UCSD-AML1 (cell line): ENCODE data around the gene MARCHF9.

Experiments
- DNase-seq: peaks from one replicate; lab custom pipeline; 2025; ENCODE audit not compliant: unreplicated experiment; lab: John Stamatoyannopoulos, UW

MARCHF9 gene

GRCh38 chr12:57737467-57738460 lies 17.1 kb upstream of the MARCHF9 start:
- DNase-seq = no peak

DNA sequence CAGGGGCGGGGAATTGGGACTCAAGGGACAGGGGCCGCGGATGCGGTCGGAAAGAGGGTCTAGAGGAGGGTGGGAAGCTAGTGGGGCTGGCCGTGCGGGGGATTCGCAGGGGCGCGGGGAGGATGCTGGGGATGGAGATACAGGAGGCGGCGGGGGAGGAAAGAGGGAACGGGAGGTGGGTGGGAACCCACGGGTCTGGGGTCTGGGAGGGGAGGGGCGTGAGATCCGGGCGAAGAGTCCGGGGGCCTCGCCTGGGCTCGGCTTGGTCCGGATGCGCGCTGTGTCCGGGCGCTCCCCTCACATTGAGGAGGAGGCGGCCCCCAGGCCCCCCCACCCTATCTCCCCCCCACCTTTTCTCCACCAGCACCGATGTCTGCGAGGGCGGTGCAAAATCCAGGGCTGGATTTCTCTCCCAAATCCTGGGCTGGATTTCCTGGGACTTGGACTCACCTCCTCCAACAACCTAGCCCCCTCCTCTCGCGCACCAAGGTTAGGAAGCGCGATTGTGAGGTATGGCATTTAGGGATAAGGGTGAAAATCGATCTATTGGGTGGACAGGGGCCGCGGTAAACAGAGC lies 16.2 kb upstream of the MARCHF9 start, which contains the start of gene AGAP2:
TSS of gene AGAP2 (minus strand) at position 82 of the 577 bp plus-strand sequence. CDS start 496 bp downstream, outside the sequence.
- DNase-seq = no peak

GRCh38 chr12:57739387-57739786 lies 15.5 kb upstream of the MARCHF9 start:
- no peak for DNase-seq

GRCh38 chr12:57739914-57740538 lies 14.9 kb upstream of the MARCHF9 start:
- no peak for DNase-seq

DNA sequence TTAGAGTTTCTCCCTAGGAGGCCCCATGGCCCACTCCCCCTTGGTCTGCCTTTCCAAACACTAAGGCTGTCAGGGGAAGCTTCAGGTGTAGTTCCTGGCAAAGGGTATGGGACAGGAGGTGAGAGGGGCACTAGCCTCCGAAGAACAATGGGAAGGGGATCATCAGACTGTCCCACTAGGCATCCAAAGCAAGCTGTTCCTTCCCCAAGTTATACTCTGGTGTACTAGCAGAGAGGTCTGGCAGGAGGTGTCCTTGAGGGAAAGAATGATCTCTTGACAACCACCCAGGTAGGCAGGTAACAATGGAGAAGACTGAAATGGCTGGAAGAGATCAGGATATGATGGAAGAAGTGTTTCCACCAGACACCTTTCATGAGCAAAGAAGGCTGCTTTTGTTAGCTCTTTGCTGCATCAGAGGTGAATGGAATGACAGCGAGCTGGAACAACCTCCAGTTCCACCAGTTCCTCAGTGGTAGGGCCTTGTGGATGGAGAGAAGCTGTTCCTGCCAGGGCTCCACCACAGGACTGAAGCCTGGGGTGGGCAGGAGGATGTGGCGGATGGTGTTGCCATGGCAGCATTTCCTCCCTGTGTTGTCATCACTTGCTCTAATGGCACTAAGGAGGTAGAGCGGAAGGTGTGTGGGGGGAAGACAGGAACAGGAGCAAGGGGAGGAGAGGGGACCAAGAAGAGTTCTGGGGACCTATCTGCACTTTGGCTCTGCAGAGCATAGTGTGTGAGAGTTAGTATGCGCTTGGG lies 14.1 kb upstream of the MARCHF9 start:
- DNase-seq = peak; percentile 84

DNA sequence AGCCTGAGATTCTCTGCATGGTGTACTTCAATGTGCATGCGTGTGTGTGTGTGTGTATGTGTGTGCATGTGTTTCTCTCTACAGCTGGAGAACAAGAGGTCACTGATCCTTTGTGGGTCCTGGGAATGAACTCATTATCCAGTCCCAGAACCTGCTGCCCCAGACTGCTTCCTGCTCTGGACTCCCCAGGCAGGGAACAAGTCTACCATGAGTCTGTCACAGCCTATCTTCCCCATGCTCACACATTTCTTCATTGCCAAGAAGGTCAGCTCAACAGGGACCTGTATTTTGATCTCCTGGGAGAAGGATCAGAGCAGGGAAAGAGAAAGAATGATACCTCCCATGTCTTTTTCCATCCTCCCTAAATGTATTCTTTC lies 13.5 kb upstream of the MARCHF9 start:
- DNase-seq = no peak

- peak; percentile 77 for DNase-seq
These were observed 12.8 kb upstream of the MARCHF9 start for GRCh38 chr12:57741844-57742738.

DNA sequence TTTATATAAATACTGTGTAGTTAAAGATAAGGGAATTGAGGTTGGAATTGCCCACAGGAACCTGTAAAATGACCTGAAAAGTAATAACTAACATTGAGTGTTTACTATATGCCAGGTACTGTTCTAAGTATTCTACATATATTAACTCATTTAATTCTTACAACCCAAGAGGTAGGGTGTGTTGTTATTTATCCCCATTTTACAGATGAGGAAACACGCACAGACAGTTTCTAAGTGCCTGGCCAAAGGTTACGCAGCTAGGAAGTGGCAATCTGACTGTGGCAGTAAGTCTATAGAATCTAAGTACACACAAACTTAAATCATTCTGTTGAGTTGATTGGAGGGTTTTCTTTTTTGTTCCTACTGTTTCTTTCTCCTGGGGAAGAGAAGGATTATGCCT lies 11.1 kb upstream of the MARCHF9 start:
- no peak for DNase-seq

- peak; percentile 88 for DNase-seq
These were observed 10.6 kb upstream of the MARCHF9 start for GRCh38 chr12:57744194-57744776.

DNA sequence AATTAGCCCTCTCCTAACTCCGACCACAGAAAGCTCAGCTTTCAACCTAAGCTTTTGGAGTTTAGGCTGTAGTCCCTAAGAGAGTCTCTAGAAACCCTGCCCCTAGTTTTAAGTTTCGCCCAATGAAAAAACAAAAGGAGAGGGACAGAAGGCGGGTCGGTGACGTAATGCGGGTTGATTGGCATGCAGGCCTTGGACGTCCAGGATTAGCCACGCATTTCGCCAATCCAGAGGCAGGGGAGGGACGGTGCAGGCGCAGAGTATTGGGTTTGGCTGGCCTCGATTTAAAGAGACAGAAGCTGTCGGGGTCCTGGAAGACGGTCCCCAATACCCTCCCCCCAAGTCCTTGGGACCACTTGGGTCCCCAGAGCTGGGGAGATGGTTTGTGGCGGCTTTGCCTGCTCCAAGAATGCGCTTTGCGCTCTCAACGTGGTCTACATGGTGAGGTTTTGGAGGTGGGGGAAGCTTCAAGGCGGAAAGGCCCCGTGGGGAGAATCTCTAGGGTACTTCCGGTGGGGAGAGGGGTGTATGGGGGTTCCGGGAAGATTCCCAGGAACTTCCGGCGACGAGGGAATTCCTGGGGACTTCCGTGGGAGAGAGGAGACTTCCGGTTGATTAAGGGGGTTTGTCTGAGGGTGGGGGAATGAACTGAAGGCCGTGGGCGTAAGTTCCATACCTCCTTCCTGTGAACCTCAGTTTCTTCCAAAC lies 10.0 kb upstream of the MARCHF9 start, which contains the start of gene TSPAN31:
TSS of gene TSPAN31 (plus strand) at position 263 of the 708 bp plus-strand sequence. CDS start at position 379, 116 bp downstream.
- DNase-seq = peak; percentile 93

- DNase-seq = no peak
These were observed 9.4 kb upstream of the MARCHF9 start for GRCh38 chr12:57745485-57745881.

DNA sequence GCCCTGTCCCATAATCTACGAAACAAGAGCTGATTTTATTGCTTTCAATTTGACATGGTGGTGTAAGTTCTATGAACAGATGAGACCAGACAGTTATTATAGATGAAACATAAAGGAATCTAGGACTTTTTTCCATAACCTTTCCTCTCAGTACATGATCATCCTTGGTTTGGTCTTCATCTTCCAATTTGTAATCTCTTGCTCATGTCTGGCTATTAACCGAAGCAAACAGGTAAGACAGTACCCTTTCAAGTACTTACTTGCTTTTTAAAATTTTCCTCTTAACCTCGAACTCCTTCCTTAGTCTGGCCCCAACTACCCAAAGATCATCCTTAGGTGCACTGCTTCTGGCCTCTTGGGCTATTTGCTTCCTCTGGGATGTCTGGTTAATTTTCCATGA lies 8.9 kb upstream of the MARCHF9 start:
- no peak for DNase-seq

- no peak for DNase-seq
These were observed 5.8 kb upstream of the MARCHF9 start for GRCh38 chr12:57749061-57749460.

GRCh38 chr12:57750561-57751431 lies 4.1 kb upstream of the MARCHF9 start:
- no peak for DNase-seq

- peak; percentile 48 for DNase-seq
These were observed 3.5 kb upstream of the MARCHF9 start for GRCh38 chr12:57751432-57751787.

DNA sequence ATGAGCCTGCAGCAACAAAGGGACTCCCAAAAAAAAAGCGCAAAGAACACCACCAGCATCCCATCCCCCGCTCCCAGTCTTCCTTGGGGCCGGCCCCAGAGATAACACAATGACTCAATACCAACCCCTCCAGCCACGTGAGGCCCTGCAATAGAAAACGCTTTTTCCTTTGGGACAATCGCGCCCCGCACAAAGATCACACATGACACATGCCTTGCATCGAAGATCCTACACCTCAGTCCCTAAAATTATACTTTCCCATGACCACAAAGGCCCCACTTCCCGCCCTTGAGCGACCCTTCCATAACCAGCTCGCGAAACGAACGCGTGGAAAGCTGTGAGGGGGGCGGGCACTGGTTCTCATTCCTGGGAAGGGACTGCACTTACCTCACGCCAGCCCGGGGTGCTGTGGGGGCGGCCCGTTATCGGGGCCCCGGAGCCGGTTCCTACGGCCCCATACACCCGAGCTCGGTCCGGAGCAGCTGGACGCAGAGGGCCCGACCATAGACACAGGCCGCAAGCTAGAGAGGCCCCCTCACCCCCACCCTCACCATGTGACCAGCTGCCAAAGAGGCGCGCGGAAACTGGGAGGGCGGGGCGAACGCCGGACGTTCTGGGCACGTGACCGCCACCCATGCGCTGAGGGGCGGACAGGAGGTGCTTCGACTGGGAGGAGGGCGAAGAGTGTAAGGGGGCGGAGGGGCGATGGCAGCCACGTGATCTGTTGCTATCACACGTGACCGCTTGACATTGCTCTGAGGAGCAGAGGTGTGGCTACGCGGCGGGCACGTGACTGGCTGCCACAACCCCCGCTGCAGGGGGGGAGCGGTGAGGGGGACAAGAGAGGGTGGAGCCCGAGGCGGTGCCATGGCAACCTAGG lies 2.9 kb upstream of the MARCHF9 start, which contains the start of gene CDK4:
TSS of gene CDK4 (minus strand) at position 523 of the 880 bp plus-strand sequence. CDS start 593 bp downstream, outside the sequence.
- peak; percentile 100 for DNase-seq

DNA sequence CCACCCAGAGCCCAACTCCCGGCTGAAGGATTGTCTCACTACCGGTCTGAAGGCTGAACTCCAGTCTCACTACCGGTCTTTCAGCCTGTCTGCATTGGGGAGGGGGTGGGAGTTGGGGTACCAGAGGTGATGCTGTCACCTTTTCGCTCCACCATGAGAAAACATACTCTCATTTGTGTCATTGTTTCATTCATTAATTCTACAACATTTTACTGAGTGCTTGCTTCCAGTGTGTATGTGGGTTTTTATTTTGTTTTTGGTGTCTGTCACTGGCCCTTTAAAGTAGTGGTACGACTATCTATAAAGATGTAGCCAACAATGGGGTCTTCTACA lies 2.3 kb upstream of the MARCHF9 start:
- DNase-seq = no peak
